Activated CD8-positive, alpha-beta memory T cell treated with anti-CD3 and anti-CD28 coated beads for 36 hours (primary cell): ENCODE data around the gene PIP5K1C. TPM values are rescaled to one million over a fixed set of nuclear protein-coding genes. Genes with fewer than 3 reads are reported as not detected.
"Not testable (repeated sequence)": the region's sequence is repeated elsewhere in the genome, so short reads cannot be mapped to it uniquely, and the experiment has no call there.

Experiments used
- CTCF ChIA-PET: fragments of 350-600 bp; sonication (Branson Sonifier 250); formaldehyde crosslinking; loops from one replicate; lab custom pipeline; 2021; ENCODE audit warnings: antibody characterized with exemption; lab: Charles Lee
- POLR2A ChIA-PET: fragments of 350-600 bp; sonication (Branson Sonifier 250); formaldehyde crosslinking; loops from one replicate; lab custom pipeline; 2021; ENCODE audit warnings: antibody characterized with exemption; lab: Charles Lee
- total RNA-seq, 2 experiments: library from RNA; stranded (reverse); gene quantifications; one replicate each; pipeline ENCODE4 v1.2.3, GENCODE V29; 2021

The PIP5K1C gene
- total RNA-seq, 2 experiments from 2014 or later = 29.6 to 30.3 TPM

DNA sequence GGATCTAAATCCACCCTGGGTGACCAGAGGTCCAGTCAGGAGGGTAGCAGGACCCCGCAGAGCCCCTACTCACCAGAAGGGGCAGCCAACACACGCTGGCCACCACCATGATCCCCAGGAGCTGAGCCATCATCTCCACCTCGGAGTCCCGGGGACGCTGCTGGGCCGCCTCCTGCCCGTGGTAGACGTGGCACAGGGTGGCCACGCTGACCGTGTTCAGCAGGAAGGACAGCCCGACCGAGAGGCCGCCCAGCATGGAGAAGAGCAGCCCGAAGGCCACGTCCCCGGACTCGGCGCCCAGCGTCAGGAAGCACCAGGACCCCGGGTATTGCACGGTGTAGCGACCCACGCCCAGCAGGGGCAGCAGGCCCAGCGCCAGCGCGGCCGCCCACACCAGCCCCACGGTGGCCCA lies 100.5 kb downstream of the PIP5K1C start:
- POLR2A ChIA-PET = no interaction called here
- CTCF ChIA-PET = no interaction called here

DNA sequence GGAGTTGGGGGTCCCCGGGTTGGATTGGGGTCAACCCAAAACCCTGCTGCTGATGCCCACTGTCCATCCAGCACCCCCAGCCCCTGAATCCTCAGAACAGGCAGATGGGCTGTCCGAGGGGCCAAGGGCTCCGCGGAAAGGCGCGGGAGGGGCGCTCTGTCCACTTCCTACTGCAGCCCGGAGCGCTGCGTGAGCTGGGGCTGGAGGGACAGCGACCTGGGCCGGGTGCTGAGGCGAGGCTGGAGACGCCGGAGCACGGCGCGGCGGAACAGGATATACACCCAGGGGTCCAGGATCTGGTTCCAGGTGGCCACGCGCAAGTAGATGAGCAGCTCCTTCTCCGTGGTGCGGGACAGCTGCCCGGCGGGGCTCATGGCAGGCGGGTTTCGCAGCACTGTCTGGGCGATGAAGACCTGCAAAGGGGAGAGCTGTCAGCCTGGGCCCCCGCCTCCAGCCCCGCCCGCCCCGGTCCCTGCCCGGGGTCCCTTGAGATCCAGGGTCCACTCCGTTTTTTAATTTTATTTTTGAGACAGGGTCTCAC lies 104.7 kb downstream of the PIP5K1C start:
- ChIA-PET POLR2A (no interaction called here), CTCF (no interaction called here)

DNA sequence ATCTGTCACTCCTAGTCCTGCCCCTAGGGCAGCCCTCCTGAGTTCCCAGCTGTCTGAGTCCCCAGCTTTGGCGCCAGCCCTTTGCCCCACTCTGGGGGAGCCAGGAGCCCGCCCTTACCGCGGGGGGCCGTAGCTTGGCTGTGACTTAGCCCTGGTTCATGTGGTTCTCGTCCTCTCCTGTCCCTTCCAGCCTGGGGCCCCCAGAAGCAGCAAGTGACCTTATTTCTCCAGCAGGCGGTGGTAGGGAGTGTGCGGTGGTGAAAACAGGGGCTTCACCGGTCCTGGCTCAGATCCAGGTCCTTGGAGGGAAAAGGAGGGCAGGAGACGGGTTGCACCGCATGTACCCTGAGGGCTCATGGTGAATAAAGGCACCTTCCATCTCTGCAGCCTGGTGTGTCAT lies 107.1 kb downstream of the PIP5K1C start:
- ChIA-PET POLR2A (no interaction called here), CTCF (interaction anchor here (0.6 to 1.5 kb wide), 3 partner anchors 12 to 1156 kb away, joined by 3 read pairs; no protein-coding TSS in a partner anchor)

DNA sequence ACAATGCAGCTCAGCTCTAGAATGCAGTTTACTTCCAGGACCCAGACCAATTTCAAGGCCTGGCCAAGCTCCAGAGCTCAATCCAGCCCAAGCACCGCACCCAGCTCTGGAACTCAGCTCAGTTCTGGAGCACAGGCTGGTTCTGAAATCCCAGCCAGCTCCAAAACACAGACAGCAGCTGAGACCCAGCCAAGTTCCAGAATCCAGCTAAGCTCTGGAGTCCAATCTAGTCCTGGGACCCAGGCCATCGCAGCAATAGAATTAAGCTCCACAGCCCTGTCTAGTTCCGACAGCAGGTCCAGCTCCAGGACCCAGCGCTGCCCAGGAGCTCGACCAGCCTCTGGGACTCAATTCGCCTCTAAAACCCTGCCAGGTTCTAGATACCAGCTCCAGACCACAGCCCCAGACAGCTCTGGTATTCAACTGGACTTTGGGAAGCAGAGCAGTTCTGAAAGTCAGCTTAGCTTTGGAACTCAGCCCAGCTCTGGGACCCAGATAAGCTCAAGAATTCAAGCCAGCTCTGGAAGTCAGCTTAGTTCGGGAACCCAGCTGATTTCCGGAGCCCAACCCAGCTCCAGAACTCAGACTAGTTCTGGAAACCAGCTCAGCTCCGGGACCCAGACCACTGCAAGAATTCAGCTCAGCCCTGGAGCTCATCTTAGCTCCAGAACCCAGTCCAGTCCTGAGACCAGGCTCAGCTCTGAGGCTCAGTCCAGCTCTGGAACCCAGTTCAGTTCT lies 108.2 kb downstream of the PIP5K1C start:
- ChIA-PET POLR2A (no interaction called here), CTCF (interaction anchor here (1.2 to 1.5 kb wide), 3 partner anchors 13 to 48 kb away, joined by 3 read pairs; no protein-coding TSS in a partner anchor)

DNA sequence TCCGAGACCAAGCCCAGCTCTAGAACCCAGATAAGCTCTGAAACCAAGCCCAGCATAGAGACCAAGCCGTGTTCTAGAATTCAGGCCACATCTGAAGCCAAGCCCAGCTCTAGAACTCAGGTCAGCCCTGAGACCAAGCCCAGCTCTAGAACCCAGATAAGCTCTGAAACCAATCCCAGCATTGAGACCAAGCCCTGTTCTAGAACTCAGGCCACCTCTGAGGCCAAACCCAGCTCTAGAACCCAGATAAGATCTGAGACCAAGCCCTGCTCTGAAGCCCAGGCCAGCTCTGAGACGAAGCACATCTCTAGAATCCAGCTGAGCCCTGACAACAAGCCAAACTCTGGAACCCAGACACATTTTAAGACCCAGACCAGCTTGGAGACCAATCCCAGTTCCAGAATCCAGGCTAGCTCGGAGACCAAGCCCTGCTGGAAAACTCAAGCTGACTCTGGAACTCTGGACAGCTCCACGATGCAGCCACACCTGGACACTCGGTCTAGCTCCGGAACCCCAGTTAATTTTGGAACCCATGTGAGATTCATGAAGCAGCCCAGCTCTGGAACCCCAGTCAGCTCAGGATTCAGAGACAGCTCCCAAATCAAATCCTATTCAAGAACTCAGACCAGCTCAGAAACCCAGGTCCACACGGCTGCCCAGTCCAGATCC lies 109.1 kb downstream of the PIP5K1C start:
- ChIA-PET CTCF (interaction anchor here (0.6 to 1.2 kb wide), 3 partner anchors 34 to 47 kb away, joined by 3 to 4 read pairs (median 3); partner anchors contain the start of gene MFSD12), POLR2A (interaction anchor here (0.6 kb wide), 1 partner anchor 16 kb away, joined by 4 read pairs; no protein-coding TSS in a partner anchor)

DNA sequence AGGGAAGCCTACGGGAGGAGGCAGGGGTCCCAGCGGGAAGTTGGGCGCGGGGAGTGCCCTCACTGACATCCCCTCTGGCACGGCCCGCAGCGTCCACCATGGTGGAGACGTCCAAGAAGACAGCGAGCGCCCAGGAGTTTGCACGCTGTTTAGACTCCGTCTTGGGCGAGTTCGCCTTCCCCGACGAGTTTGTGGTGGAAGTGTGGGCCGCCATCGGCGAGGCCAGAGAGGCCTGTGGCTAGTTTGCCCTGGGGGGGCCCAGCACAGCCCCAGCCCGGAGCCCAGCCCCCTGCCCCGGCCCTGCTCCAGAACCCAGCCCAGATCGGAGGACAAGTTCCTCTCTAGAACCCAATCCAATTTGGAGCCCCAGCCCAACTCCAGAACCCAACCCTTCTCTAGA lies 110.3 kb downstream of the PIP5K1C start:
- ChIA-PET POLR2A (no interaction called here), CTCF (no interaction called here)

DNA sequence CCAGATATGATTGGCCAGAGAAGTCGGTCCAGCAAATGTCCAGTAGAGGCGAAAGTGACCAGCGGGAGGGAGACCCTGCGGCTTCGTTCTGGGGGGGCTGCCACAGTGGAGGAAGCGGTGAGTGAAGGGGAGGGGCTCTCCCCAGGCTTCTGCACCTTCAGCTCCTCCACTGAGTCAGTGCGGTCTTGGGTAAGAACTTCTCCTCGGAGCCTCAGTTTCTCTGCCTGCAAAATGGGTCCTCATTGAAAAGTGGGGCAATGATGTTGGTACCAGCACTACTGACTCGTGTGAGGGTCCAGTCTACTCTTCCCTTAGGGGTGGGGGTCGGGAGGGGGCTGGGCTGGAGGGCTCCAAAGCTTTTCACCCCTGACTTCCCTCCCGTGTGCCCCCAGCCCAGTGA lies 110.8 kb downstream of the PIP5K1C start:
- ChIA-PET POLR2A (interaction anchor here (0.6 kb wide), 1 partner anchor 385 kb away, joined by 3 read pairs; no protein-coding TSS in a partner anchor), CTCF (interaction anchor here (1.1 kb wide), 1 partner anchor 31 kb away, joined by 4 read pairs; no protein-coding TSS in a partner anchor)

DNA sequence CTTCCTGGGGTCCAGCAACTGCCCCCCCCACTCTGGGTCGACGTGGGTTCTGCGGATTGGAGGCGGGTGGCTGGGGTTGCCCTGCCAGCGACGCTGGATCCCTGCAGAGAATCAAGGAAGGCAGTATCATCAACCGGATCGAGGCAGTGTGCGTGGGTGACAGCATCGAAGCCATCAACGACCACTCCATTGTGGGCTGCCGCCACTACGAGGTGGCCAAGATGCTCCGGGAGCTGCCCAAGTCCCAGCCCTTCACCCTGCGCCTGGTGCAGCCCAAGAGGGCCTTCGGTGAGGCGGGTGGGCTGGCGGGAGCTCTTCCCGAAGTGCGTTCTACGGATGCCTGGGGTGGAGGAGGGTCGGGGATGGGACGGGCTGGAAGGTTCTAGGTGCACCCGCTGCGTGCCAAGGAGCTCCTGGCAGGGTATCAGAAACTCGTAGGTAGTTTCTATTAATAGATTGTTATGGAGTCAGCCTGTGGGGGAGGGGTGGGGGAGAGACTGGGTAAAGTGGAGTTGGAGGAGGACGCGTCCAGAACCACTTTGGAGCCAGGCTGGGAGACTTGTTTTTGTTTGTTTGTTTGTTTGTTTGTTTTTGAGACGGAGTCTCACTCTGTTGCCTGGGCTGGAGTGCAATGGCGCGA lies 113.4 kb downstream of the PIP5K1C start:
- ChIA-PET CTCF (interaction anchor here (1.0 to 2.2 kb wide), 8 partner anchors 11 to 74 kb away, joined by 3 to 8 read pairs (median 4); no protein-coding TSS in a partner anchor), POLR2A (interaction anchor here (0.7 kb wide), 1 partner anchor 107 kb away, joined by 3 read pairs; no protein-coding TSS in a partner anchor)

DNA sequence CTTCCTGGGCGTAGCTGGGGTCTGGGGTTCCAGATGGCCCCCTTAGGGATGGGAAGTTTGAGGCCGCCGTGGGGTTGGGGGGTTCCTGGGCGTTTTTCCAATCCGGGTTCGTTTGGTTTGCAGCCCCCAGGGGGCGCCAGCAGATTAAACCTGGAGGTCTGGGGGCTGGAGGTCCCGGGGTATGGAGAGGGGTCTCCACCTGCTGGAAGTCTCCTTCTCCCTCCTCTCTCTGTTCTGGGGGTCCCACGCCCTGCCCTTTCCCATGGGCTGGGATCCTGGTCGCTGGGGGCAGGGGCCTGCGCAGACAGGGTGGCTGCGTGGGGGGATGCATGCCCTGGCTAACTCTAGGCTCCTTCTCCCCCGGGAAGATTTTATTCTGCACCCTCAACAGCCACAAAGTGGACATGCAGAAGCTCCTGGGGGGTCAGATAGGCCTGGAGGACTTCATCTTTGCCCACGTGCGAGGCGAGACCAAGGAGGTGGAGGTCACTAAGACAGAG lies 114.1 kb downstream of the PIP5K1C start:
- POLR2A ChIA-PET = no interaction called here
- CTCF ChIA-PET = interaction anchor here (0.8 to 2.2 kb wide), 11 partner anchors 11 to 122 kb away, joined by 3 to 8 read pairs (median 4); partner anchors contain the start of gene TJP3

DNA sequence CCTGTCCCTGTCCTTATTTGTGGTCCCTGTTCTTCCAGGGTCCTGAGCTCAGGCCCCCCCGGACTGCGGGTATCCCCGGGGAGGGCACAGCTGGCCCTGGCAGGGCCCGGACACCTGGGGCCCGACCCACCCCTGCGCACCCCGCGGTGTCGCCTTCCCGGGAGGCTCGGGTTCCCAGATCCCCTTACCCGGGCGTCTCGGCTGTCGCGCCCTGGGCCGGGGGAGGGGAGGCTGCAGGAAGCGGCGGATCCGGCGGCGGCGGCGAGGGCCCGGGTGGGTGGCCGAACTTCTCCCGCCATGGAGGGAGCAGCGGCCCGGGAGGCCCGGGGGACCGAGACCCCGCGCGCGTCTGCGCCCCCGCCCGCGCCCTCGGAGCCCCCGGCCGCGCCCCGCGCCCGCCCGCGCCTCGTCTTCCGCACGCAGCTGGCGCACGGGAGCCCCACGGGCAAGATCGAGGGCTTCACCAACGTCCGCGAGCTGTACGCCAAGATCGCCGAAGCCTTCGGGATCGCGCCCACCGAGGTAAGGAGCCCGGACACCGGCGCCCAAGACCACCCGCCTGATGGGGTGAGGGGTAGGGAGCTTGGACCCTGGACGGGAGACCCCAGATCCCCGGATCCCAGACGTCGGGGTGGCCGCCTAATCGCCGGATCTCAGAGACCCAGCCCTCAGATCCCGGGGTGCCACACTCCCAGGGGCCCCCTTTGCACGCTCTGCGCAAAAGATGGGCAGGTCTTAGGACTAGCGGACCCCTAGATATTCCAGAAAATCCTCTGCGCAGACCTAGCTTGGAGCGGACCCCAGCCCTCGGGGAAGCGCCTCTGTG lies 114.8 kb downstream of the PIP5K1C start, which contains the start of gene GIPC3:
Gene GIPC3, plus strand, starts transcription at position 178 of the 826 bp plus-strand sequence. Its CDS starts 120 bp downstream, at position 298.
- POLR2A ChIA-PET = interaction anchor here (0.5 to 0.6 kb wide), 2 partner anchors 294 to 642 kb away, joined by 3 to 14 read pairs; no protein-coding TSS in a partner anchor
- CTCF ChIA-PET = interaction anchor here (0.6 to 2.2 kb wide), 14 partner anchors 9 to 280 kb away, joined by 3 to 8 read pairs (median 4); partner anchors contain the start of gene TJP3

DNA sequence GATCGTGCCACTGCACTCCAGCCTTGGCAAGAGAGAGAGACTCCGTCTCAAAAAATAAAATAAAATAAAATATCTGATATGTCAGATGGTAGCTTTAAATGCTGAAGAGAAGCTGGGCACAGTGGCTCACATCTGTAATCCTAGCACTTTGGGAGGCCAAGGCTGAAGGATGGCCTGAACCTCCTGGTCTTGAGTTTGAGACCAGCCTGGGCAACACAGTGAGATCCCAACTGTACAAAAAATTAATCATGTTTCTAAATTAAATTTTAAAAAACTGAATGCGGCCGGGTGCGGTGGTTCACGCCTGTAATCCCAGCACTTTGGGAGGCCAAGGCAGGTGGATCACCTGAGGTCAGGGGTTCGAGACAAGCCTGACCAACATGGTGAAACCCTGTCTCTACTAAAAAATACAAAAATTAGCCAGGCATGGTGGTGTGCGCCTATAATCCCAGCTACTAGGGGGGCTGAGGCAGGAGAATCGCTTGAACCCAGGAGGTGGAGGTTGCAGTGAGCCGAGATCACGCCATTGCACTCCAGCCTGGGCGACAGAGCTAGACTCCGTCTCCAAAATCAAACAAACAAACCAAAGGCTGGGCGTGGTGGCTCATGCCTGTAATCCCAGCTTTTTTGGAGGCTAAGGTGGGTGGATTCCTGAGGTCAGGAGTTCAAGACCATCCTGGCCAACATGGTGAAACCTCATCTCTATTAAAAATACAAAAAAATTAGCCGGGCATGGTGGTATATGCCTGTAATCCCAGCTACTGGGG lies 116.0 kb downstream of the PIP5K1C start:
- CTCF ChIA-PET = interaction anchor here (0.9 to 1.0 kb wide), 3 partner anchors 11 to 88 kb away, joined by 3 to 5 read pairs (median 3); partner anchors contain the start of gene HMG20B
- POLR2A ChIA-PET = not testable (repeated sequence)

DNA sequence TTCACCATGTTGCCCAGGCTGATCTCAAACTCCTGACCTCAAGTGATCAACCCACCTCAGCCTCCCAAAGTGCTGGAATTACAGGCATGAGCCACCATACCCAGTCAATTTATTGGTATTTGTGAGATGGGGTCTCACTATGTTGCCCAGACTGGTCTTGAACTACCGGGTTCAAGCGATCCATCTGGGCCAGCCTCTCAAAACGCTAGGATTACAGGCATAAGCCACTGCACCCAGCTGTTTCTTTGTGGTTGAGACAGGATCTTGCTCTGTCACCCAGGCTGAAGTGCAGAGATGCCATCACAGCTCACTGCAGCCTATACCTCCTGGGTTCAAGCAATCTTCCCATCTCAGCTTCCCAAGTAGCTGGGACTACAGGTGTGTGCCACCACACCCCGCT lies 118.5 kb downstream of the PIP5K1C start:
- CTCF ChIA-PET, POLR2A ChIA-PET: not testable (repeated sequence)

Other genes with a start within 250 kb of the PIP5K1C start
- gene SMIM24, start 219.9 kb downstream of the PIP5K1C start, total RNA-seq = under 1 TPM; 0.31 to 0.36 TPM
- not detected for gene SMIM44, start 217.0 kb downstream of the PIP5K1C start, total RNA-seq
- gene DOHH, start 199.8 kb downstream of the PIP5K1C start, total RNA-seq = 10 to 100 TPM; 18.8 to 21.4 TPM
- 10 to 100 TPM; 33.1 to 33.6 TPM for gene FZR1, start 194.2 kb downstream of the PIP5K1C start, total RNA-seq
- under 1 TPM; 0.67 to 0.78 TPM for gene TEKTIP1, start 161.3 kb downstream of the PIP5K1C start, total RNA-seq
- gene MFSD12, start 142.9 kb downstream of the PIP5K1C start, total RNA-seq = 100 to 1,000 TPM; 118 to 124 TPM
- 10 to 100 TPM; 43.0 to 44.9 TPM for gene HMG20B, start 127.5 kb downstream of the PIP5K1C start, total RNA-seq
- gene GIPC3, start 115.0 kb downstream of the PIP5K1C start, total RNA-seq = under 1 TPM; 0.44 to 0.67 TPM
- gene TBXA2R, start 93.6 kb downstream of the PIP5K1C start, total RNA-seq = 1 to 10 TPM; 2.7 to 3.4 TPM
- gene CACTIN, start 73.7 kb downstream of the PIP5K1C start, total RNA-seq = 10 to 100 TPM; 36.7 to 38.1 TPM
- gene TJP3, start 7.9 kb upstream of the PIP5K1C start, total RNA-seq = under 1 TPM; 0.63 to 0.94 TPM
- gene APBA3, start 61.2 kb upstream of the PIP5K1C start, total RNA-seq = 10 to 100 TPM; 36.9 to 39.1 TPM
- gene MRPL54, start 62.2 kb upstream of the PIP5K1C start, total RNA-seq = 10 to 100 TPM; 83.1 to 88.8 TPM
- not detected for gene RAX2, start 71.8 kb upstream of the PIP5K1C start, total RNA-seq
- 10 to 100 TPM; 36.1 to 39.3 TPM for gene MATK, start 85.9 kb upstream of the PIP5K1C start, total RNA-seq
- gene ZFR2, start 168.6 kb upstream of the PIP5K1C start, total RNA-seq = 1 to 10 TPM in 1 of 2 experiments, under 1 TPM in 1; 0.69 to 1.0 TPM
- gene ATCAY, start 180.2 kb upstream of the PIP5K1C start, total RNA-seq = not detected
- gene NMRK2, start 232.6 kb upstream of the PIP5K1C start, total RNA-seq = not detected